Activated naive CD4-positive, alpha-beta T cell treated with Interleukin-2 at 50 U/mL for 16 hours (primary cell): ENCODE results near the gene AIF1.

Source experiments
- DNase-seq: peaks from one replicate; pipeline ENCODE4 v3.0.0-alpha.2; 2020

Gene AIF1

GRCh38 chr6:31621320-31621939, 6.4 kb downstream of the AIF1 start:
- DNase-seq = no peak

GRCh38 chr6:31621991-31622390, 7.0 kb downstream of the AIF1 start:
- no peak for DNase-seq

GRCh38 chr6:31622684-31623091, 7.7 kb downstream of the AIF1 start:
- DNase-seq = no peak

GRCh38 chr6:31624070-31624469, 9.0 kb downstream of the AIF1 start:
- no peak for DNase-seq

GRCh38 chr6:31626952-31627351, 11.9 kb downstream of the AIF1 start:
- DNase-seq = no peak

GRCh38 chr6:31627690-31628287, 12.8 kb downstream of the AIF1 start:
- no peak for DNase-seq

GRCh38 chr6:31629014-31629413, 14.0 kb downstream of the AIF1 start:
- DNase-seq = no peak

- no peak for DNase-seq
Observed at GRCh38 chr6:31630177-31630934, 15.3 kb downstream of the AIF1 start.

- no peak for DNase-seq
Observed at GRCh38 chr6:31631209-31631608, 16.2 kb downstream of the AIF1 start.

GRCh38 chr6:31631681-31632278, 16.7 kb downstream of the AIF1 start:
- DNase-seq = no peak

GRCh38 chr6:31632279-31632946, 17.4 kb downstream of the AIF1 start:
- DNase-seq = no peak

- no peak for DNase-seq
Observed at GRCh38 chr6:31633447-31633846, 18.4 kb downstream of the AIF1 start.

- no peak for DNase-seq
Observed at GRCh38 chr6:31634131-31634530, 19.1 kb downstream of the AIF1 start.

GRCh38 chr6:31634969-31635575, 20.0 kb downstream of the AIF1 start:
- DNase-seq = no peak

- no peak for DNase-seq
Observed at GRCh38 chr6:31636698-31637596, 21.9 kb downstream of the AIF1 start.

GRCh38 chr6:31639043-31639442, 24.0 kb downstream of the AIF1 start:
- DNase-seq = no peak

- DNase-seq = peak; percentile 31
Observed at GRCh38 chr6:31639449-31639861, 24.4 kb downstream of the AIF1 start.

GRCh38 chr6:31640612-31641011, 25.6 kb downstream of the AIF1 start:
- no peak for DNase-seq

- DNase-seq = no peak
Observed at GRCh38 chr6:31641370-31641769, 26.3 kb downstream of the AIF1 start.

GRCh38 chr6:31642798-31643570, 27.9 kb downstream of the AIF1 start:
- DNase-seq = no peak
